H1 (cell line): ENCODE results near the gene TPD52L2.

Experiments
- BCL11A ChIP-seq, 2 experiments: IDR thresholded peaks; one replicate each; pipeline ENCODE4 v1.6.1; 2011; ENCODE audit warnings: low read depth in 2 of 2, low read length in 2 of 2, mild to moderate bottlenecking in 2 of 2
- CBX5 ChIP-seq: fragments of 300-800, 300-1000 bp; sonication (generic); IDR thresholded peaks from 2 replicates; pipeline ENCODE4 v1.7.1; 2016; ENCODE audit warnings: antibody characterized with exemption, low read length, low read depth
- EP300 ChIP-seq, 2 experiments: IDR thresholded peaks; 1 replicate in 1 of 2; 2 replicates in 1 of 2; pipeline ENCODE4 v1.6.1; 2011 to 2012; ENCODE audit warnings: low read depth in 2 of 2, low read length in 2 of 2, mild to moderate bottlenecking in 2 of 2, borderline replicate concordance in 1 of 2, inconsistent platforms in 1 of 2, moderate library complexity in 1 of 2
- EZH2 ChIP-seq: fragments of 200-600 bp; sonication (generic); IDR thresholded peaks from 2 replicates; pipeline ENCODE4 v1.7.1; 2012; ENCODE audit warnings: low read depth, mild to moderate bottlenecking, moderate library complexity, low read length, inconsistent platforms; ENCODE audit not compliant: severe bottlenecking
- FOSL1 ChIP-seq: IDR thresholded peaks from 2 replicates; pipeline ENCODE4 v1.6.1; 2011; ENCODE audit warnings: mild to moderate bottlenecking, low read depth, low read length, moderate library complexity; ENCODE audit not compliant: insufficient read depth
- JUN ChIP-seq: IDR thresholded peaks from 2 replicates; pipeline ENCODE4 v1.6.1; 2011; ENCODE audit warnings: low read depth, mild to moderate bottlenecking, improper control_type of control experiment, low read length
- POLR2A ChIP-seq, 2 experiments: IDR thresholded peaks; 1 replicate in 1 of 2; 2 replicates in 1 of 2; pipeline ENCODE4 v1.6.1; 2011; ENCODE audit warnings: low read depth in 2 of 2, low read length in 2 of 2, mild to moderate bottlenecking in 2 of 2; ENCODE audit errors: control extremely low read depth in 1 of 2
- POLR2AphosphoS5 ChIP-seq: IDR thresholded peaks from 2 replicates; pipeline ENCODE4 v1.6.1; 2011; ENCODE audit warnings: low read depth, low read length
- RAD21 ChIP-seq, 2 experiments: IDR thresholded peaks in 1 of 2; conservative IDR thresholded peaks in 1 of 2; 2 replicates each; pipeline ENCODE4 v1.6.1; 2011; ENCODE audit warnings: low read depth in 2 of 2, low read length in 2 of 2, improper control_type of control experiment in 1 of 2, inconsistent platforms in 1 of 2, mild to moderate bottlenecking in 1 of 2, moderate library complexity in 1 of 2
- TF ChIP-seq, protein P1 (sequence below), 3 experiments: IDR thresholded peaks; 1 replicate in 2 of 3; 2 replicates in 1 of 3; pipeline versions ENCODE4 v1.5.1 to v1.6.1; 2011; ENCODE audit warnings: low read length in 3 of 3, mild to moderate bottlenecking in 3 of 3, inconsistent platforms in 2 of 3, low read depth in 1 of 3, moderate library complexity in 1 of 3; ENCODE audit not compliant: insufficient read depth in 1 of 3; ENCODE audit errors: control extremely low read depth in 1 of 3

DNA sequence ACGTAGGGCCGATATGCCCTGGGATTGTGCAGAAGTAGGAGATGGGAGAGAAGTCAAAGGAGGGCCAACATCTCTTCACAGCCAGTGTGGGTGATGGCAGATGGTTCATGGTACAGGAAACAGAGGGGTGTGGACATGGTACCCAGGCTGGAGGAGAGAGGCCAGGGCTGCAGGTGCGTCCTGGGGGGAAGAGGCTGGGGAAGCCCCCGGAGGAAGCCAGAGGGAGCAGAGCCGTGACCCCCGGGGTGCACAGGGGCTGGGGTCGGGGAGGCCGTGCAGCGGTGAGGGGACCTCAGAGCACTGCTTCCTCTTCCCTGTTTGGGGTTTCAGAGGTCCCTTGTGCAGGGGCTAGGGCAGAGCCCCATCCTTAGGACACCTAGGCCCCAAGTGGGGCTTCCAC, 22.8 kb upstream of the TPD52L2 start:
- TF ChIP-seq POLR2AphosphoS5 (no peak), EZH2 (no peak), POLR2A (IDR thresholded peaks at IDR 0.05; ENCODE audit: control extremely low read depth in 1 of 2, low read depth in 2 of 2, low read length in 2 of 2) (no peak), BCL11A (IDR thresholded peaks at IDR 0.05; ENCODE audit: low read depth in 2 of 2, low read length in 2 of 2) (no peak), EP300 (IDR thresholded peaks at IDR 0.05; ENCODE audit: borderline replicate concordance in 1 of 2, low read depth in 2 of 2, low read length in 2 of 2) (no peak), RAD21 (IDR thresholded peaks at IDR 0.05 in 1 of 2, conservative IDR thresholded peaks at IDR 0.05 in 1 of 2; ENCODE audit: low read depth in 2 of 2, low read length in 2 of 2) (no peak), CBX5 (no peak), JUN (no peak), FOSL1 (no peak)
- TF ChIP-seq, protein P1, sequence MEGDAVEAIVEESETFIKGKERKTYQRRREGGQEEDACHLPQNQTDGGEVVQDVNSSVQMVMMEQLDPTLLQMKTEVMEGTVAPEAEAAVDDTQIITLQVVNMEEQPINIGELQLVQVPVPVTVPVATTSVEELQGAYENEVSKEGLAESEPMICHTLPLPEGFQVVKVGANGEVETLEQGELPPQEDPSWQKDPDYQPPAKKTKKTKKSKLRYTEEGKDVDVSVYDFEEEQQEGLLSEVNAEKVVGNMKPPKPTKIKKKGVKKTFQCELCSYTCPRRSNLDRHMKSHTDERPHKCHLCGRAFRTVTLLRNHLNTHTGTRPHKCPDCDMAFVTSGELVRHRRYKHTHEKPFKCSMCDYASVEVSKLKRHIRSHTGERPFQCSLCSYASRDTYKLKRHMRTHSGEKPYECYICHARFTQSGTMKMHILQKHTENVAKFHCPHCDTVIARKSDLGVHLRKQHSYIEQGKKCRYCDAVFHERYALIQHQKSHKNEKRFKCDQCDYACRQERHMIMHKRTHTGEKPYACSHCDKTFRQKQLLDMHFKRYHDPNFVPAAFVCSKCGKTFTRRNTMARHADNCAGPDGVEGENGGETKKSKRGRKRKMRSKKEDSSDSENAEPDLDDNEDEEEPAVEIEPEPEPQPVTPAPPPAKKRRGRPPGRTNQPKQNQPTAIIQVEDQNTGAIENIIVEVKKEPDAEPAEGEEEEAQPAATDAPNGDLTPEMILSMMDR (IDR thresholded peaks at IDR 0.05; ENCODE audit: control extremely low read depth in 1 of 3, insufficient read depth in 1 of 3, low read depth in 1 of 3, low read length in 3 of 3) = no peak
